ENCODE results near the gene GTF2F2. TPM values are rescaled to one million over a fixed set of nuclear protein-coding genes. Genes with fewer than 3 reads are reported as not detected.
A peak's percentile ranks its signal among the peaks of the same experiment; 100 is the strongest.

The GTF2F2 gene
- polyA plus RNA-seq, 1 donor (not counting 4 experiments of a cell fraction or from before 2014, with no cell fraction given), result 55.5 TPM

GRCh38 chr13:45107539-45107938 lies 12.8 kb upstream of the GTF2F2 start:
- H4K20me1 ChIP-seq (ENCODE audit: control insufficient read depth, extremely low read depth, insufficient read depth, low read length), result no peaks in the 10 kb centered on the region
- H3K4me1 ChIP-seq (ENCODE audit: control insufficient read depth, extremely low read depth, insufficient read depth, low read length), result no peaks in the 10 kb centered on the region
- H3K27me3 ChIP-seq (ENCODE audit: control insufficient read depth, extremely low read depth, insufficient read depth, low read length), result no peaks in the 10 kb centered on the region
- no peaks in the 10 kb centered on the region for H3K9me3 ChIP-seq (ENCODE audit: control insufficient read depth, low read depth, low read length)
- no peak overlapping the region for H3K9ac ChIP-seq (ENCODE audit: control insufficient read depth, extremely low read depth, insufficient read depth, low read length)
- no peak overlapping the region for H3K4me3 ChIP-seq (ENCODE audit: control insufficient read depth in 2 of 3, extremely low read depth in 1 of 3, insufficient read depth in 2 of 3, low read depth in 1 of 3, low read length in 3 of 3)
- H3K9me1 ChIP-seq (ENCODE audit: control insufficient read depth, extremely low read depth, insufficient read depth, low read length), result no peaks in the 10 kb centered on the region
- H3K4me2 ChIP-seq (ENCODE audit: control insufficient read depth, extremely low read depth, insufficient read depth, low read depth, low read length), result no peak overlapping the region
- no peaks in the 10 kb centered on the region for H3K36me3 ChIP-seq (ENCODE audit: control insufficient read depth in 2 of 2, extremely low read depth in 1 of 2, insufficient read depth in 2 of 2, low read length in 2 of 2)
- FAIRE-seq (no peak), DNase-seq (ENCODE audit: low read depth, low spot score) (no peak)
- dilution Hi-C loops (cut with MboI; ENCODE audit: extremely low pct_ligation_motif_present, low sequenced_read_pairs), result no loop called here
- H3K27ac ChIP-seq (ENCODE audit: control insufficient read depth, insufficient read depth, low read length), result no peak overlapping the region
- H3K79me2 ChIP-seq (ENCODE audit: control insufficient read depth, insufficient read depth, low read length), result no peaks in the 10 kb centered on the region
- no peak overlapping the region for H2AFZ ChIP-seq (ENCODE audit: control insufficient read depth, low read length)
- TF ChIP-seq CTCF (optimal IDR thresholded peaks at IDR 0.05 in 1 of 3, IDR thresholded peaks at IDR 0.05 in 1 of 3, conservative IDR thresholded peaks at IDR 0.05 in 1 of 3; ENCODE audit: extremely low read depth in 1 of 3, insufficient read depth in 2 of 3, low read length in 3 of 3) (no peak), EZH2 (IDR thresholded peaks at IDR 0.05; ENCODE audit: low read length) (no peak)

DNA sequence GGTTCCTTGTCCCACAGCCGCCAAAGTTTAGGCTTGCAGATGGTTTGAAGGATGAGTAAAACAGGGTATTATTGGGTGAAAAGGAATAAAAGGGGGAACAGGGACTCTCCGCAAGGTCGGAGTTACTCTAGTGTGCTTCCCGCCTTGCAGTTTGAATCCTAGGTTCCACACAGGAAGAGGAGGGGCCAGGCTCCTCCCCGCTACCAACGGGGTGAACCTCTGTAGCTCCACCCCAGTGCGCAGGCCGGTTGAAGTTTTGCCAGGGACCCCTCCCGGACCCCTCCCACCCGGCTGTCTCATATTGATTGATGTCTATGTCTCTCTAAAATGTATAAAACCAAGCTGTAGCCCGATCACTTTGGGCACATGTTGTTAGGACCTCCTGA lies 11.6 kb upstream of the GTF2F2 start:
- Histone ChIP-seq H2AFZ (ENCODE audit: control insufficient read depth, low read length) (peak overlapping the region; percentile 26), H4K20me1 (ENCODE audit: control insufficient read depth, extremely low read depth, insufficient read depth, low read length) (no peaks in the 10 kb centered on the region), H3K4me2 (ENCODE audit: control insufficient read depth, extremely low read depth, insufficient read depth, low read depth, low read length) (peak overlapping the region; percentile 48), H3K9ac (ENCODE audit: control insufficient read depth, extremely low read depth, insufficient read depth, low read length) (no peak overlapping the region), H3K79me2 (ENCODE audit: control insufficient read depth, insufficient read depth, low read length) (no peaks in the 10 kb centered on the region), H3K4me3 (ENCODE audit: control insufficient read depth in 2 of 3, extremely low read depth in 1 of 3, insufficient read depth in 2 of 3, low read depth in 1 of 3, low read length in 3 of 3) (no peak overlapping the region), H3K27me3 (ENCODE audit: control insufficient read depth, extremely low read depth, insufficient read depth, low read length) (no peaks in the 10 kb centered on the region), H3K36me3 (ENCODE audit: control insufficient read depth in 2 of 2, extremely low read depth in 1 of 2, insufficient read depth in 2 of 2, low read length in 2 of 2) (no peaks in the 10 kb centered on the region), H3K9me1 (ENCODE audit: control insufficient read depth, extremely low read depth, insufficient read depth, low read length) (no peaks in the 10 kb centered on the region), H3K27ac (ENCODE audit: control insufficient read depth, insufficient read depth, low read length) (no peak overlapping the region), H3K4me1 (ENCODE audit: control insufficient read depth, extremely low read depth, insufficient read depth, low read length) (peaks cover under 1% of the 10 kb centered on the region), H3K9me3 (ENCODE audit: control insufficient read depth, low read depth, low read length) (no peaks in the 10 kb centered on the region)
- no peak for FAIRE-seq
- dilution Hi-C loops (cut with MboI; ENCODE audit: extremely low pct_ligation_motif_present, low sequenced_read_pairs), result no loop called here
- TF ChIP-seq CTCF (optimal IDR thresholded peaks at IDR 0.05 in 1 of 3, IDR thresholded peaks at IDR 0.05 in 1 of 3, conservative IDR thresholded peaks at IDR 0.05 in 1 of 3; ENCODE audit: extremely low read depth in 1 of 3, insufficient read depth in 2 of 3, low read length in 3 of 3) (no peak), EZH2 (IDR thresholded peaks at IDR 0.05; ENCODE audit: low read length) (no peak)
- DNase-seq (ENCODE audit: low read depth, low spot score), result no peak
